AG10803 (cell line): ENCODE measurements around the gene SHANK1.

Experiments used
- DNase-seq: peaks from one replicate; pipeline ENCODE4 v3.0.0; 2010; ENCODE audit warnings: low read depth
- H3K4me3 ChIP-seq: 2 replicates; pipeline ENCODE4 v1.5.1; 2011; ENCODE audit warnings: mild to moderate bottlenecking, low read length, control low read depth
- CTCF ChIP-seq: conservative IDR thresholded peaks from 2 replicates; pipeline ENCODE4 v1.5.1; 2011; ENCODE audit warnings: mild to moderate bottlenecking, low read length, control low read depth, inconsistent platforms

The SHANK1 gene

GRCh38 chr19:50648659-50649058 lies 70.9 kb downstream of the SHANK1 start:
- TF ChIP-seq CTCF = no peak
- H3K4me3 ChIP-seq = no peak overlapping the region
- no peak for DNase-seq

- TF ChIP-seq CTCF = no peak
- no peak for DNase-seq
- no peak overlapping the region for H3K4me3 ChIP-seq
Observed at GRCh38 chr19:50647879-50648615, 71.6 kb downstream of the SHANK1 start.

GRCh38 chr19:50646074-50646807 lies 73.4 kb downstream of the SHANK1 start:
- TF ChIP-seq CTCF = no peak
- H3K4me3 ChIP-seq = no peak overlapping the region
- peak; percentile 48 for DNase-seq

GRCh38 chr19:50645107-50645506 lies 74.5 kb downstream of the SHANK1 start:
- no peak for TF ChIP-seq CTCF
- H3K4me3 ChIP-seq = no peak overlapping the region
- DNase-seq = no peak

- DNase-seq = no peak
- no peak for TF ChIP-seq CTCF
- no peak overlapping the region for H3K4me3 ChIP-seq
Observed at GRCh38 chr19:50644315-50644915, 75.2 kb downstream of the SHANK1 start.

GRCh38 chr19:50640368-50640767 lies 79.2 kb downstream of the SHANK1 start:
- no peak for DNase-seq
- H3K4me3 ChIP-seq = no peak overlapping the region
- TF ChIP-seq CTCF = no peak
